ENCODE data around the gene UGT2B11.
"Not testable (repeated sequence)": the region's sequence is repeated elsewhere in the genome, so short reads cannot be mapped to it uniquely, and the experiment has no call there.

DNA sequence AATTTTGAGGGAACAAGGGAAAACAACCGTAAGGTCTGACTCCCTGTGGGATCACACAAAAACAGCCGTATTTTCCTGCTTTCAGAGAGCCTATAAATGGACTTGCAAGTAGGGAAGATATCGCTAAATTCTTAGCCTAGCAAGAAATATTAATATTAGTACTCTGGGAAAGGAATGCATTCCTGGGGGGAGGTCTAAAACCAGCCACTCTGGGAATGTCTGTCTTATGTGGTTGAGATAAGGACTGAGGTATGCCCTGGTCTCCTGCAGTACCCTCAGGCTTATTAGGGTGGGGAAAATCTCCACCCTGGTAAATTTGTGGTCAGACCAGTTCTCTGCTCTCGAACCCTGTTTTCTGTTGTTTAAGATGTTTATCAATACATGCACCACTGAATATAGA is 16.0 kb downstream of the UGT2B11 start:
- TF ChIP-seq, protein P1, sequence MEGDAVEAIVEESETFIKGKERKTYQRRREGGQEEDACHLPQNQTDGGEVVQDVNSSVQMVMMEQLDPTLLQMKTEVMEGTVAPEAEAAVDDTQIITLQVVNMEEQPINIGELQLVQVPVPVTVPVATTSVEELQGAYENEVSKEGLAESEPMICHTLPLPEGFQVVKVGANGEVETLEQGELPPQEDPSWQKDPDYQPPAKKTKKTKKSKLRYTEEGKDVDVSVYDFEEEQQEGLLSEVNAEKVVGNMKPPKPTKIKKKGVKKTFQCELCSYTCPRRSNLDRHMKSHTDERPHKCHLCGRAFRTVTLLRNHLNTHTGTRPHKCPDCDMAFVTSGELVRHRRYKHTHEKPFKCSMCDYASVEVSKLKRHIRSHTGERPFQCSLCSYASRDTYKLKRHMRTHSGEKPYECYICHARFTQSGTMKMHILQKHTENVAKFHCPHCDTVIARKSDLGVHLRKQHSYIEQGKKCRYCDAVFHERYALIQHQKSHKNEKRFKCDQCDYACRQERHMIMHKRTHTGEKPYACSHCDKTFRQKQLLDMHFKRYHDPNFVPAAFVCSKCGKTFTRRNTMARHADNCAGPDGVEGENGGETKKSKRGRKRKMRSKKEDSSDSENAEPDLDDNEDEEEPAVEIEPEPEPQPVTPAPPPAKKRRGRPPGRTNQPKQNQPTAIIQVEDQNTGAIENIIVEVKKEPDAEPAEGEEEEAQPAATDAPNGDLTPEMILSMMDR (IDR thresholded peaks at IDR 0.05; ENCODE audit: low read depth, low read length), result not testable (repeated sequence)
- TF ChIP-seq POLR2A (IDR thresholded peaks at IDR 0.05; ENCODE audit: extremely low read depth, insufficient read length), result not testable (repeated sequence)

Data from NB4 (cell line).